HUES6 (cell line): ENCODE data around the gene OCLN.
"Not testable (repeated sequence)": the region's sequence is repeated elsewhere in the genome, so short reads cannot be mapped to it uniquely, and the experiment has no call there.

Source experiments
- H3K27ac ChIP-seq: 2 replicates; pipeline ENCODE4 v1.7.0; 2013; ENCODE audit warnings: low read depth, mild to moderate bottlenecking, low read length, inconsistent platforms
- H3K27me3 ChIP-seq: 2 replicates; pipeline ENCODE4 v1.6.1; 2013; ENCODE audit warnings: low read length; ENCODE audit not compliant: control insufficient read depth, insufficient read depth
- H3K36me3 ChIP-seq: 2 replicates; pipeline ENCODE4 v1.6.1; 2013; ENCODE audit warnings: low read length; ENCODE audit not compliant: control insufficient read depth, insufficient read depth
- H3K4me1 ChIP-seq: 2 replicates; pipeline ENCODE4 v1.6.1; 2013; ENCODE audit warnings: low read length; ENCODE audit not compliant: control insufficient read depth, insufficient read depth
- H3K4me3 ChIP-seq: 2 replicates; pipeline ENCODE4 v1.5.1; 2013; ENCODE audit warnings: low read depth, low read length
- H3K9ac ChIP-seq: one replicate; pipeline ENCODE4 v1.6.1; 2013; ENCODE audit warnings: mild to moderate bottlenecking, low read length
- H3K9me3 ChIP-seq: 2 replicates; pipeline ENCODE4 v1.6.1; 2013; ENCODE audit warnings: low read depth, low read length; ENCODE audit not compliant: control insufficient read depth, insufficient read depth

The OCLN gene

DNA sequence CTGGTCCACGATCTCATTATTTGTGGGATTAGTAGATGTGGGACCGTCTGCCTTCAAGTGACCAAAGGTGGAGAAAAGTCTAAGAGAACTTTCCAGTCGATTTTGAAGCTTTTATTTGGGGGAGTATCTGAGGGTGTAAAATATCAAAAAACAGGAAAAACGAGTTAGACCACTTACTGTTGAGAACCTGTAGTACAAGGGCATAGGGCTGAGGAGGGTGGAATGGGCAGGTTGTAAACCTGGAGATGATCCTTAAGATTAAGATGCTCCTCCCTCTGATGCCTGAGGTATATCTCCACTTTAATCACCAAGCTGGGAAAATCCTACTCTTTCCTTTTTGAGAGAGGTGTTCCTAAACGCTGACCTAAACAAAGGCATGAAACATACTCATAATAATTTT, 35.4 kb downstream of the OCLN start:
- no peak overlapping the region for H3K9ac ChIP-seq
- H3K9me3 ChIP-seq = no peaks in the 10 kb centered on the region
- peaks cover 18% of the 10 kb centered on the region for H3K36me3 ChIP-seq
- peaks cover 11% of the 10 kb centered on the region for H3K4me1 ChIP-seq
- H3K27ac ChIP-seq = no peak overlapping the region; the same call in 1 of the 2 replicates
- no peak overlapping the region for H3K4me3 ChIP-seq
- H3K27me3 ChIP-seq = no peaks in the 10 kb centered on the region

DNA sequence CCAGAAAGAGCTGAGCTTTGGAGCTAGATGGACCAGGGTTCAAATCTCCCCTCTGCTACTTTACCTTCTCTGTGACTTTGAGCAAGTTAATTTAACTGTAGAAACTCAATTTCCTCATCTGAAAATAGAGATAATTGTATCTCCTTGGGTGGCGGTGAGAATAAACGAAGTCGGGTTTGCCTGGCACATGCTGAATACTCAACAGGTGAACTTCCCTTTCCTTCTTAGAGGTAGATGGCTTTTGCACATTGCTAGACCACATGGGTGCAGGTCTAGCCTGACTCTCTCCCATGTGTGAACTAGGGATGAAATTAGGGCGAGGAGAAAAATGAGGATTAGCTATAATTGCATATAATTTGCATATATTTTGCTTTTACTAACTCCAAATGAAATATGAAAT, 36.0 kb downstream of the OCLN start:
- Histone ChIP-seq H3K27ac (no peak overlapping the region), H3K9me3 (no peaks in the 10 kb centered on the region), H3K27me3 (no peaks in the 10 kb centered on the region), H3K9ac (no peak overlapping the region), H3K4me1 (peaks cover 11% of the 10 kb centered on the region), H3K36me3 (peaks cover 18% of the 10 kb centered on the region), H3K4me3 (no peak overlapping the region)

DNA sequence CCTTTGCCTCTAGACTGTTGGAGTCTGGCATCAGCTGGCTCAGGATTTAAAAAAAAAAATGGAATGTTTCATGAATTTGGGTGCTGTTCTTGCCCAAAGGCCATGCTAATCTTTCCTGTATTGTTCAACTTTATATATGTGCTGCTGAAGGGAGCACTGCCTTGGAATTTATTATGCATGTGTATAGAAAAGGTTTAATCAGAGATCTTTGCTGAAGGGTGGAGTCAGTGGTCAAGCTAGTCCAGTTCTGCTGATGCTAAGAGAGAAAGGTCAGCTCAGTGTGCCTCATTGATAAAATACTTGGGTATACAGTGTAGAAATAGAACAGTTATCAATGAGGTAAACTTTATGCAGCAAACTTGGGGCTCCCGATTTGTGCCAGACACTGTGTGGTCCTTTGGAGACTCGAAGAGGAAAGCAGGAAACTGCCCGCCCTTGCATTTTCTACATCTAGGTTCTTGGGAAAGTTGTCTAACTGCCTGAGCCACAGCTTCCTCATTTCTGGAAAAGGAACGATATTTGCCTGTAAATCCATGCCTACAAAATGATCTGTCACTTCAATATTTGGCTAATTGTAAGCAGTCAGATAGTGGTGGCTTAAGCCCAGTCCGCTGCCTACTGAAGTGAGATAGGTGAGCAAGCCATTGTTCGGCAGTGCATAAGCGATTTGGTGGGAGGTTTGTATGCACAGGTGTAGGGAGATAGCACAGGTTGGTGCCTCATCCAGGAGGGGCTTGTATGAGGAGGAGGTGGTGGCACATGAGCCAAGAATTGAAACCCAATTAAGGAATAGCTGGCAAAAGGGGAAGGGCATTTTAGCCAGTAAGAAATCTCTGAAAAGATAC, 38.2 kb downstream of the OCLN start:
- Histone ChIP-seq H3K27ac (no peak overlapping the region), H3K27me3 (no peaks in the 10 kb centered on the region), H3K9me3 (no peaks in the 10 kb centered on the region), H3K36me3 (peaks cover 10% of the 10 kb centered on the region), H3K4me1 (peaks cover 11% of the 10 kb centered on the region), H3K4me3 (no peak overlapping the region), H3K9ac (no peak overlapping the region)

DNA sequence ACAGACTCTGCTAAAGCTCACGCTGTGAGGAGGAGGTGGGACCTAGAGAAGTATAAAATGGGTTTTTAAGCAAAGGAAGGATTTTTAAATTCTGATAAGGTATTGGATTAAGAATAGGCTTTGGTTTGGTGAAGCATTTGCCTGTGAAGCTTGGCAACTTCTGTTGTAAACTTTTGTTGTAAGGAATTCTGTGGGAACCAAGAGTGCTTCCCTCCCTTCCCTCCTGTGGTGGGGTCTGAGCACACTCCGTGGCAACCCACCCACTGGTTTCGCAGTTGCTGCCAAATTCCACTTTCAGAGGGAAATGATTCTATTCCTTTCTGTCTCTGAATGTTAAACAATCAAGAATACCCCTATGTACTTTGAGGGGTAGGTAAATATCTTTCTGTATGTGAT, 38.8 kb downstream of the OCLN start:
- Histone ChIP-seq H3K9ac (no peak overlapping the region), H3K36me3 (peaks cover 5% of the 10 kb centered on the region; the same call in 1 of the 2 replicates), H3K9me3 (no peaks in the 10 kb centered on the region), H3K4me1 (peaks cover 11% of the 10 kb centered on the region), H3K27me3 (no peaks in the 10 kb centered on the region), H3K27ac (no peak overlapping the region), H3K4me3 (no peak overlapping the region)

DNA sequence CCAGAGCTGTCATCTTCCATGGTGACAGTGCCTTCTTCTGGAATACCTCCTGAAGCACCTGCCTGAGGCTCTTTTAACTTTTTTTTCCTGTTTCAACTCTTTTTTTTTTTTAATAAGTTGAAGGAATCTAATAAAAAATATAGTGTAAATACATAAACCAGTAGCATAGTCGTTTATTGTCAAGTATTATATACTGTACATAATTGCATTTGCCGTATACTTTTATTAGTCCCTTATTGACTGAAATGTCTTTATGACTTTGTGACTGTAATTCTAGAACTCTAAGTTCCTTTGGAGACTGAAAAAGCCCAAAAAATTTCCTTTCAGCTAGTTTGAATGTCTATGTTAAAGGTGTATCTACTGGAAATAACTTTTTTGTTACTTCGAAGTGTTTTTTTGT, 45.3 kb downstream of the OCLN start:
- not testable (repeated sequence) for H3K4me3 ChIP-seq, H3K27me3 ChIP-seq, H3K9me3 ChIP-seq, H3K9ac ChIP-seq, H3K36me3 ChIP-seq, H3K27ac ChIP-seq, H3K4me1 ChIP-seq

DNA sequence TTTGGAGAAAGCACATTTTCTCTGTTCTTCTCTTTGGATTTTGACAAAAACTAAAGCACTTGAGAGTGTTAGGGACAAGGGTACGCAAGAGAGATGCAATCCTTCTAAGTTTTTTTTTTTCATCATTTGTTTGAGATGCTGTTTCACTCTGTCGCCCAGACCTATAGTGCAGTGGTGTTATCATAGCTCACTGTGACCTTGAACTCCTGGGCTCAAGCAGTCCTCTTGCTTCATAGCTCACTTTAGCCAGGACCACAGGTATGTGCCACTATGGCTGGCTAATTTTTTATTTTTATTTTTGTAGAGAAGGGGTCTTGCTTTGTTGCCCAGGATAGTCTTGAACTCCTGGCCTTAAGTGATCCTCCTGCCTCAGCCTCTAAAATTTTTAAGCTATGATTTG, 46.1 kb downstream of the OCLN start:
- H3K9me3 ChIP-seq, H3K4me1 ChIP-seq, H3K27me3 ChIP-seq, H3K36me3 ChIP-seq, H3K27ac ChIP-seq, H3K9ac ChIP-seq, H3K4me3 ChIP-seq: not testable (repeated sequence)

DNA sequence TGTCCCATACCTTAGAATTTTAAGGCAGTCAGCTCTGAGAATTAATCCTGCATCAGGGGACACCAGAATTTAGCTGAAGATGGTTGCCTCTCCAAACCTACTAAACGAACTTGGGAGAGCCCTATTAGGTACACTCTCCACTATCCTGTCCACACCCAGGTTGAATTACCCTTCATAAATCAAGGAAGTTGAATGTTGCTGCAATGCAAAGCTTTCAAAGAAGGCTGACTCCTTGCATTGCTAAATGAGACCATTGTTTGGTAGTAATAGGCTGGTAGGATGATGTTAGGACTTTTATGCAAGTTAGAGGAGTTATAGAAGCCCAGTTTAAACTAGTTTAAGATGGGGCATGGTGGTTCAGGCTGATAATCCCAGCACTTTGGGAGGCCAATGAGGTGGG, 48.8 kb downstream of the OCLN start:
- not testable (repeated sequence) for H3K9ac ChIP-seq, H3K27ac ChIP-seq, H3K27me3 ChIP-seq, H3K9me3 ChIP-seq, H3K36me3 ChIP-seq, H3K4me3 ChIP-seq, H3K4me1 ChIP-seq

DNA sequence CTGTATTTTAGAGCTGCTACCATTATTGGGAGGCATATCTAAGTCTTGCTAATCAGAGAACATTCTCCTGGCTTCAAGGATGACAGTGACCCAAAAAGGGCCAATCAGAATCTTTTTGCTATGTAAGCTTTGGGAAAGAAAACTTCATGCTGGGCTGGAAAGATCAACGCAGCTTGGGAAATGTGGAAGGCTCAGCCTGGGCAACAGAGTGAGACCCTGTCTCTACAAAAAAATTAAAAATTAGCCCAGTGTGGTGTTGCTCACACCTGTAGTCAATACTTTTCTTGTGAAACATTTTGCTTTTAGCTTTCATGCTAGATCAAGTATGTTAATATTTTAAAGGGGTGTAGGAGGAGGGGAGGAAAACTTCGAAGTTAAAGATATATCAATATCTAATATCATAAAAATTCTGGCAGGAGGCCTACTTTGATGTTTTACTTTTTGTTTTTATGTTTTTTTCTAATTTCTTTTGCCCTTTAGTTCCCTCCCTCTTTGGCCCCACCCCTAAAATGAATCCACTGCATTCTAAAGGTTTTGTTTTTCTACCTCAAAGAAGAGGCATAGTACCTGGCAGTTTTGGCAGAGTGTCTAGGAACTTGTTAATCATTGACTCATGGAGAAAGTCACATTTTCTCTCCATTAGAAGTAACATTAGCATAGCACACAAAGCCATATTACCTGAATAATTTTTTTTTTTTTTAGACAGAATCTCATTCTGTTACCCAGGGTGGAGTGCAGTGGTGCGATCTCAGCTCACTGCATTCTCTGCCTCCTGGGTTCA, 50.4 kb downstream of the OCLN start:
- not testable (repeated sequence) for H3K4me1 ChIP-seq, H3K27ac ChIP-seq, H3K27me3 ChIP-seq, H3K9me3 ChIP-seq, H3K4me3 ChIP-seq, H3K9ac ChIP-seq, H3K36me3 ChIP-seq

DNA sequence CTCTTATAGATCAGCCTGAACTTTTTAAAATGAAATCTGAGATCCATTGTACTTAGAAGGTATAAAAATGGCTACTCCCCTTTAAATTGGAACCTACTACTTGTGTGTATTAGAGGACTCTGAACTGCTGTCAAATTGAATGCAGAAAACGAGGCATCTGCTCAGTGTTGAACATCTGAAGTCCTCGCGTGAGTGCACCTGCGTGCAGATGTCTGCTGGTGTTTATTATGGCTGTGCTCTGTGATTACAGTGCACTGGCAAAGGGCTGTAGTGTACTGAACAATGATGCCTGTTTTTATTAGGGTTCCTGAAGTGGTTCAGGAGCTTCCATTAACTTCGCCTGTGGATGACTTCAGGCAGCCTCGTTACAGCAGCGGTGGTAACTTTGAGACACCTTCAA, 52.0 kb downstream of the OCLN start:
- H3K4me3 ChIP-seq, H3K27me3 ChIP-seq, H3K36me3 ChIP-seq, H3K27ac ChIP-seq, H3K9ac ChIP-seq, H3K9me3 ChIP-seq, H3K4me1 ChIP-seq: not testable (repeated sequence)

DNA sequence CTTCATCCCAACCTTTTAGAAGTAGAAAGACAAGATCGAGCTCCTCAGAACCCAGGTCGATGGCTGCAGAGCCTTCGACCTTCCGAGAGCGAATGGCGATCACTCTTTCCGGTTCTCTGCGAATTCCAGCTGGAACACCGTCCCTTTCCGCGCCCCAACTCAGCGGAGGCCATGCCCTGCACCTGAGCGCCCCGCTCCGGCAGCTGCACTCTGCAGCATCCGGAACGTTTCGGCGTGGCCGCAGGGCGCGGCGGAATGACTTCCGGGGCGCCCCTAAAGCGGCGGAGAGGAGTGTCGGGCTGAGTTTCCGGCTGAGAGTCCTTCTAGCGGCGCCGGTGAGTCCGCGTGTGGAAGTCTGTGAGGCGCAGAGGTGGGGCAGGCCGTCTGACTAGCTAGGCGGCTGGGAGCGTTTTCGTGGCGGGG, 67.3 kb downstream of the OCLN start, which contains the start of gene GTF2H2C:
GTF2H2C (plus strand) TSS at position 284 of the 423 bp plus-strand sequence. CDS start 4,942 bp downstream, outside the sequence.
- H3K9ac ChIP-seq = peak within 1 kb of the TSS; percentile 71
- peak within 1 kb of the TSS; percentile 74; the same call in 1 of the 2 replicates for H3K27ac ChIP-seq
- H3K36me3 ChIP-seq, H3K4me1 ChIP-seq, H3K27me3 ChIP-seq, H3K9me3 ChIP-seq: not testable (repeated sequence)
- H3K4me3 ChIP-seq = peak within 1 kb of the TSS; percentile 67
